K562 (cell line): ENCODE data around the gene SOX18. TPM values are rescaled to one million over a fixed set of nuclear protein-coding genes. Genes with fewer than 3 reads are reported as not detected.

Source experiments
- ATF1 ChIP-seq, 2 experiments: fragments of 450-650 bp in 1 of 2; IDR thresholded peaks; 2 replicates each; pipeline ENCODE4 v1.6.1; 2016; ENCODE audit warnings: missing compliant biosample characterization in 1 of 2, missing genetic modification characterization in 1 of 2
- CAMTA2 ChIP-seq: fragments of 250-450 bp; sonication (Bioruptor Pico); conservative IDR thresholded peaks from 2 replicates; pipeline ENCODE4 v1.5.1; 2022
- CSDE1 ChIP-seq, 2 experiments: fragments of 450-650 bp; IDR thresholded peaks; 2 replicates each; pipeline ENCODE4 v1.6.1; 2016; ENCODE audit warnings: mild to moderate bottlenecking in 1 of 2
- ELF4 ChIP-seq: fragments of 450-650 bp; formaldehyde crosslinking; IDR thresholded peaks from 2 replicates; pipeline ENCODE4 v1.4.0; 2022; ENCODE audit warnings: missing genetic modification characterization
- ELK3 ChIP-seq: fragments of 450-650 bp; formaldehyde crosslinking; IDR thresholded peaks from 2 replicates; pipeline ENCODE4 v1.4.0; 2020; ENCODE audit warnings: mild to moderate bottlenecking
- FOXP1 ChIP-seq: sonication (generic); formaldehyde crosslinking; IDR thresholded peaks from 2 replicates; pipeline ENCODE4 v1.8.0; 2022; ENCODE audit warnings: mild to moderate bottlenecking, missing genetic modification reagents
- GATA2 ChIP-seq: sonication (generic); formaldehyde crosslinking; IDR thresholded peaks from 2 replicates; pipeline ENCODE4 v1.4.0; 2020; ENCODE audit warnings: mild to moderate bottlenecking, missing genetic modification reagents
- HDAC1 ChIP-seq, 2 experiments: fragments of 450-650 bp; IDR thresholded peaks; 2 replicates each; pipeline ENCODE4 v1.6.1; 2016 to 2017; ENCODE audit warnings: inconsistent platforms in 1 of 2, mild to moderate bottlenecking in 1 of 2, moderate library complexity in 1 of 2
- HDAC8 ChIP-seq: fragments of 450-650 bp; IDR thresholded peaks from 2 replicates; pipeline ENCODE4 v1.6.1; 2016; ENCODE audit warnings: mild to moderate bottlenecking, missing genetic modification characterization, moderate library complexity, missing compliant biosample characterization
- KAT2B ChIP-seq: IDR thresholded peaks from one replicate; pipeline ENCODE4 v1.6.1; 2012; ENCODE audit warnings: low read depth, mild to moderate bottlenecking, control low read depth, inconsistent platforms, low read length, moderate library complexity
- KLF10 ChIP-seq: fragments of 250-450 bp; sonication (Bioruptor Pico); IDR thresholded peaks from 2 replicates; pipeline ENCODE4 v1.6.1; 2021; ENCODE audit warnings: matching md5 sums
- MBD1 ChIP-seq: fragments of 250-450 bp; sonication (Bioruptor Pico); IDR thresholded peaks from 2 replicates; pipeline ENCODE4 v1.8.0; 2022; ENCODE audit warnings: inconsistent platforms
- MXI1 ChIP-seq: IDR thresholded peaks from 2 replicates; pipeline ENCODE4 v1.6.1; 2011; ENCODE audit warnings: low read depth, mild to moderate bottlenecking, improper control_type of control experiment, low read length
- NCOA2 ChIP-seq, 2 experiments: fragments of 450-650 bp; IDR thresholded peaks; 2 replicates each; pipeline ENCODE4 v1.6.1; 2018; ENCODE audit warnings: mild to moderate bottlenecking in 2 of 2, moderate library complexity in 1 of 2; ENCODE audit not compliant: partially characterized antibody in 2 of 2
- PCBP1 ChIP-seq: fragments of 200-400 bp; formaldehyde crosslinking; IDR thresholded peaks from 2 replicates; pipeline ENCODE4 v1.6.1; 2018; ENCODE audit warnings: mild to moderate bottlenecking, low read depth, low read length; ENCODE audit not compliant: poor library complexity, severe bottlenecking
- PURB ChIP-seq: sonication (generic); formaldehyde crosslinking; IDR thresholded peaks from 2 replicates; pipeline ENCODE4 v1.9.0; 2021; ENCODE audit warnings: low read depth, mild to moderate bottlenecking, missing genetic modification reagents
- SAP30 ChIP-seq: fragments of 200-600 bp; sonication (generic); IDR thresholded peaks from 2 replicates; pipeline ENCODE4 v1.6.1; 2012; ENCODE audit warnings: borderline replicate concordance, low read depth, mild to moderate bottlenecking, moderate library complexity, low read length, control low read depth, inconsistent platforms; ENCODE audit not compliant: insufficient read depth, poor library complexity, severe bottlenecking
- TAF9B ChIP-seq: fragments of 450-650 bp; IDR thresholded peaks from 2 replicates; pipeline ENCODE4 v1.6.1; 2018; ENCODE audit warnings: mild to moderate bottlenecking; ENCODE audit not compliant: partially characterized antibody
- XRCC4 ChIP-seq: IDR thresholded peaks from one replicate; pipeline ENCODE4 v1.6.1; 2011; ENCODE audit not compliant: insufficient read depth, insufficient read length; ENCODE audit errors: extremely low read depth
- ZBTB7A ChIP-seq: IDR thresholded peaks from 2 replicates; pipeline ENCODE4 v1.6.1; 2011; ENCODE audit warnings: low read depth, mild to moderate bottlenecking, low read length, moderate library complexity, borderline replicate concordance; ENCODE audit not compliant: control insufficient read depth
- ZFPM2 ChIP-seq: fragments of 250-450 bp; sonication (Bioruptor Pico); IDR thresholded peaks from 2 replicates; pipeline ENCODE4 v1.5.1; 2022; ENCODE audit warnings: mild to moderate bottlenecking
- ZNF212 ChIP-seq: fragments of 450-650 bp; formaldehyde crosslinking; IDR thresholded peaks from 2 replicates; pipeline ENCODE4 v1.4.0; 2020; ENCODE audit warnings: mild to moderate bottlenecking
- ZNF217 ChIP-seq: sonication (generic); formaldehyde crosslinking; IDR thresholded peaks from 2 replicates; pipeline ENCODE4 v1.8.0; 2022; ENCODE audit warnings: mild to moderate bottlenecking, missing genetic modification reagents
- ZNF347 ChIP-seq: fragments of 450-650 bp; formaldehyde crosslinking; IDR thresholded peaks from 2 replicates; pipeline ENCODE4 v1.4.0; 2020; ENCODE audit warnings: low read depth, mild to moderate bottlenecking, moderate library complexity
- ZNF668 ChIP-seq: fragments of 250-450 bp; sonication (Bioruptor Pico); IDR thresholded peaks from 2 replicates; pipeline ENCODE4 v1.8.0; 2022; ENCODE audit warnings: mild to moderate bottlenecking, inconsistent platforms
- polyA plus RNA-seq, 8 experiments: library from polyadenylated mRNA; depleted of rRNA in 4 of 8; stranded (reverse) in 5 of 8; unstranded in 3 of 8; fragments of >200 nt; fragmentation: Nextera tagmentation in 2 of 8; fragmentation: Illumina TruSeq in 1 of 8; extraction: Ambion mirVana in 2 of 8; extraction: Trizol in 1 of 8; gene quantifications; 2 replicates each; pipeline versions ENCODE4 v1.2.1 to v1.2.3, GENCODE V29; 2011 to 2014; ENCODE audit warnings: inconsistent platforms in 1 of 8, missing spikeins in 1 of 8
- total RNA-seq, 7 experiments: library from RNA; depleted of rRNA in 6 of 7; stranded (reverse); fragments of >200 nt in 6 of 7; fragmentation: Illumina TruSeq in 2 of 7; extraction: Trizol in 2 of 7; gene quantifications; 2 replicates each; pipeline versions ENCODE4 v1.2.1 to v1.2.3, GENCODE V29; 2011 to 2021; ENCODE audit warnings: low replicate concordance in 1 of 7

SOX18 gene
- total and polyA plus RNA-seq, 9 of the 15 experiments (the other 6 are each of a cell fraction or from before 2014, with no cell fraction given): 0.15 to 19.8 (median 0.33) TPM

- no peak for TF ChIP-seq MBD1 (CRISPR knock-in tag)
- no peak for TF ChIP-seq ELF4 (CRISPR knock-in tag)
- TF ChIP-seq PURB (CRISPR knock-in tag): no peak
- no peak for TF ChIP-seq ZFPM2 (CRISPR knock-in tag)
- TF ChIP-seq XRCC4: no peak
- no peak for TF ChIP-seq ZNF668 (CRISPR knock-in tag)
- no peak for TF ChIP-seq ELK3 (CRISPR knock-in tag)
- TF ChIP-seq FOXP1 (CRISPR knock-in tag): no peak
- no peak for TF ChIP-seq NCOA2 (IDR thresholded peaks at IDR 0.05; ENCODE audit: partially characterized antibody in 2 of 2)
- no peak for TF ChIP-seq HDAC1 (IDR thresholded peaks at IDR 0.05)
- no peak for TF ChIP-seq GATA2 (CRISPR knock-in tag)
- no peak for TF ChIP-seq ZNF347
- no peak for TF ChIP-seq PCBP1
- TF ChIP-seq TAF9B: no peak
- TF ChIP-seq ZNF217 (CRISPR knock-in tag): no peak
- TF ChIP-seq KLF10 (CRISPR knock-in tag): no peak
- peak in 1 of 2 experiments; percentile 92; a peak in 2 of 4 replicates for TF ChIP-seq CSDE1 (IDR thresholded peaks at IDR 0.05)
- TF ChIP-seq HDAC8 (tag): no peak
- no peak for TF ChIP-seq ZBTB7A
- no peak for TF ChIP-seq ATF1 (CRISPR knock-in tag; IDR thresholded peaks at IDR 0.05)
- TF ChIP-seq ATF1 (tag; IDR thresholded peaks at IDR 0.05): no peak
- TF ChIP-seq SAP30: no peak
- no peak for TF ChIP-seq KAT2B
- no peak for TF ChIP-seq ZNF212
- 0 out of 2 replicates have a peak, but pooled peaks have one; percentile 64 for TF ChIP-seq MXI1
- TF ChIP-seq CAMTA2 (CRISPR knock-in tag): no peak
These were observed 40.7 kb upstream of the SOX18 start (continued) for GRCh38 chr20:64090165-64090564.
